Measurements from ENCODE around the gene TPM4.
"Not testable (repeated sequence)": the region's sequence is repeated elsewhere in the genome, so short reads cannot be mapped to it uniquely, and the experiment has no call there.

TPM4 gene

GRCh38 chr19:16087940-16088339 lies 11.6 kb downstream of the TPM4 start:
- WGBS, result 94% methylated on average over 12 of the region's 12 CpGs
- Histone ChIP-seq H3K27ac (ENCODE audit: low read depth, low read length) (no peak overlapping the region; the same call in 1 of the 2 replicates), H3K9ac (ENCODE audit: low read depth, low read length) (no peak overlapping the region), H3K9me3 (ENCODE audit: insufficient read depth, low read depth, low read length) (no peaks in the 10 kb centered on the region), H3K4me1 (ENCODE audit: insufficient read depth, low read length) (no peaks in the 10 kb centered on the region), H3K36me3 (ENCODE audit: insufficient read depth, low read length) (peaks cover 100% of the 10 kb centered on the region), H3K4me3 (ENCODE audit: low read length) (no peak overlapping the region), H3K27me3 (ENCODE audit: insufficient read depth, low read length) (no peaks in the 10 kb centered on the region)

GRCh38 chr19:16088351-16089009 lies 12.2 kb downstream of the TPM4 start:
- WGBS, result 95% methylated on average over 17 of the region's 17 CpGs
- Histone ChIP-seq H3K4me3 (ENCODE audit: low read length) (no peak overlapping the region), H3K27me3 (ENCODE audit: insufficient read depth, low read length) (no peaks in the 10 kb centered on the region), H3K4me1 (ENCODE audit: insufficient read depth, low read length) (no peaks in the 10 kb centered on the region), H3K27ac (ENCODE audit: low read depth, low read length) (no peak overlapping the region; the same call in 1 of the 2 replicates), H3K36me3 (ENCODE audit: insufficient read depth, low read length) (peaks cover 100% of the 10 kb centered on the region), H3K9me3 (ENCODE audit: insufficient read depth, low read depth, low read length) (no peaks in the 10 kb centered on the region), H3K9ac (ENCODE audit: low read depth, low read length) (no peak overlapping the region)

DNA sequence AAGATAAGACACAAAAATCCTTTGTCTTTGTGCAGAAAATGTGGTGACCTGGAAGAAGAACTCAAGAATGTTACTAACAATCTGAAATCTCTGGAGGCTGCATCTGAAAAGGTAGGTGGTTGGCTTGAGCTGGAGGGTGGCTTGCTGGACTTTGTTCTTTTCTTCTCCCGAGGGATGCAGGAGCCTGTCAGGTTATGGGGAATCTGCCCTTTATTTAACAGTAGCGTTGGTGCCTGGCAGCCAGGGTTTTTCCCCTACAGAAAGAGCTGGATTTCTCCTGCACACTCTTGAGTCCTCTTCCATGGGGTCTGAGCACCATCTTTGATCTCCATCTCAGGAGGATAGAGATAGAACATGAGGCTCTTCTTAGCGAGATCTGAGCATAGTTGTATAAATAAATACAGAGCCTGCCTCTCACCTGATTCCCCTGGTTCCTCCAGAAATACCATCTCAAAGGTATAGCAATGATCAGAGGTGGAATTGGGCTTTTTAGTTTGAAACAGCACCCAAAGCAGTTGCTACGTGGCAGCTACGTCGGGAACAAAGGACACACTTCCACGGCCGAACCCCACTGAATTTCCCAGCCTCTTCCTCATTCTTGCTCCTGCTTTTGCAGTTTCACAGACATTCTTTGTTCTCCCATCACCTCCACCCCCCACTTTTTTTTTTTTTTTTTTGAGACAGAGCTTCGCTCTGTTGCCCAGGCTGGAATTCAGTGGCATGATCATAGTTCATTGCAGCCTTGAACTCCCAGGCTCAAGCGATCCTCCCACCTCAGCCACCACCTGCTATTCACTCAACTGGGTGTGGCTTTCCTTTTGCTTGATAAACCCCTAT lies 12.9 kb downstream of the TPM4 start:
- Histone ChIP-seq H3K4me1 (ENCODE audit: insufficient read depth, low read length) (no peaks in the 10 kb centered on the region), H3K9me3 (ENCODE audit: insufficient read depth, low read depth, low read length) (no peaks in the 10 kb centered on the region), H3K27me3 (ENCODE audit: insufficient read depth, low read length) (no peaks in the 10 kb centered on the region), H3K4me3 (ENCODE audit: low read length) (no peak overlapping the region), H3K9ac (ENCODE audit: low read depth, low read length) (no peak overlapping the region), H3K27ac (ENCODE audit: low read depth, low read length) (no peak overlapping the region), H3K36me3 (ENCODE audit: insufficient read depth, low read length) (peaks cover 100% of the 10 kb centered on the region)
- 87% methylated on average over 10 of the region's 10 CpGs for WGBS

DNA sequence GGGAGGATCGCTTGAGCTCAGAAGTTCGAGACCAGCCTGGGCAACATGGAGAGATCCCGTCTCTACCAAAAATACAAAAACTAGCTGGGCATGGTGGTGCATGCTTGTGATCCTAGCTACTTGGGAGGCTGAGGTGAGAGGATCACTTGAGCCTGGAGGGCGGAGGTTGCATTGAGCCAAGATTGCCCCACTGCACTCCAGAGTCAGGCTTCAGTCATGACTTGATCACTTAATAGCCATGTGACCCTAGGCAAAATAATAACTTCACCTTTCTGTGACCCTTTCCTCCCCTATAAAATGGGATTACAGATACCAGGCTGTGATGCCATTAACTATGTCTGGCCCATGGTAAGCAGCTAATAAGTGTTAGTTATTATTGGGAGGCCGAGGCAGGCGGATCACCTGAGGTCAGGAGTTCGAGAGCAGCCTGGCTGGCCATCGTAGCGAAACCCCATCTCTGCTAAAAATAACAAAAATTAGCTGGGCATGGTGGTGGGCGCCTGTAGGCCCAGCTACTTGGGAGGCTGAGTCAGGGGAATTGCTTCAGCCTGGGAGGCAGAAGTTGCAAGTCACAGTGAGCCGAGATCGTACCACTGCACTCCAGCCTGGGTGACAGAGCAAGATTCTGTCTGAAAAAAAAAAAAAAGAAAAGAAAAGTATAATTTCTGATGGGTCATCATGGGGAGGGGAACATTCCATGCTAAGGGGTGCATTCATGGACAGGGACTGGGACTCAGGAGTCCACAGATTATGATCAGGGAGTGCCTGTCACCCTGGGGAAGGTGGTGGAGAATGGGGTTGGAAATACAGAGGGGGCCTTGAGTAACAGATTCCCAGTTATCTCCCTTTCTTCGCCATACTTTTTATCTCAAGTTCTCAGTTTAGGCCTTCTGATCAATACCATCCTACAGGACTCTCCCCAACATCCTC lies 15.5 kb downstream of the TPM4 start:
- Histone ChIP-seq H3K36me3 (ENCODE audit: insufficient read depth, low read length) (peaks cover 100% of the 10 kb centered on the region), H3K4me1 (ENCODE audit: insufficient read depth, low read length) (no peaks in the 10 kb centered on the region), H3K27ac (ENCODE audit: low read depth, low read length) (no peak overlapping the region), H3K27me3 (ENCODE audit: insufficient read depth, low read length) (no peaks in the 10 kb centered on the region), H3K9me3 (ENCODE audit: insufficient read depth, low read depth, low read length) (no peaks in the 10 kb centered on the region), H3K4me3 (ENCODE audit: low read length) (no peak overlapping the region), H3K9ac (ENCODE audit: low read depth, low read length) (no peak overlapping the region)
- WGBS, result 96% methylated on average over 13 of the region's 13 CpGs

DNA sequence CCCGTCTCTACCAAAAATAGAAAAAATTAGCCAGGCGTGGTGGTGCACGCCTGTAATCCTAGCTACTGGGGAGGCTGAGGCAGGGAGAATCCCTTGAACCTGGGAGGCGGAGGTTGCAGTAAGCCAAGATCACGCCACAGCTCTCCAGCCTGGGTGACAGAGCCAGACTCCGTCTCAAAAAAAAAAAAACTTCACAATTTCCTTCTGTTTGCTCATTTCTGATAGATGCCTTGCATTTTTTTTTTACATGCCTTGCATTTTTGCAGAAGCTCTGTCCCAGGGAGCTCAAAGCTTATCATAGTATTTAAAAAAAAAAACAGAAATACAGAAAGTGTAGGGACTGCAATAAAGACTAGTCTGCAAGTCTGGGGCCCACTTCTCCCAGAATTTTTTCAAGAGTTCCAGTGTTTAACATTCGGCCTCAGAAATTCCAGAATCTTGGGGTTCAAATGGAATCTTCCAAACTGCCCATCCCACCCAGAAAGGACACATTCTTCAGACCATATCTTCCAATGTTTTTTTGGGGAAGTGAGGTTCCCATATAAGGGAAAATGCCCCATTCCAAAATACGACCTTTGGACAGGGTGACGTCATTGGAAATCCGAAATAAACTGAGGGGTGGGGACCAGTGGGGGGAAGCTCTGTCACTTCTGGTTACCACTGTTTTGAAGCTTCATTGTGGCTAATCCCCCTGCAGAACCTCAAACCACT lies 18.2 kb downstream of the TPM4 start:
- peaks cover 98% of the 10 kb centered on the region for H3K36me3 ChIP-seq (ENCODE audit: insufficient read depth, low read length)
- H3K4me1 ChIP-seq (ENCODE audit: insufficient read depth, low read length), result no peaks in the 10 kb centered on the region
- H3K9ac ChIP-seq (ENCODE audit: low read depth, low read length), result no peak overlapping the region
- WGBS, result 92% methylated on average over 10 of the region's 10 CpGs
- no peak overlapping the region for H3K27ac ChIP-seq (ENCODE audit: low read depth, low read length)
- H3K4me3 ChIP-seq (ENCODE audit: low read length), result no peak overlapping the region
- no peaks in the 10 kb centered on the region for H3K9me3 ChIP-seq (ENCODE audit: insufficient read depth, low read depth, low read length)
- H3K27me3 ChIP-seq (ENCODE audit: insufficient read depth, low read length), result no peaks in the 10 kb centered on the region

DNA sequence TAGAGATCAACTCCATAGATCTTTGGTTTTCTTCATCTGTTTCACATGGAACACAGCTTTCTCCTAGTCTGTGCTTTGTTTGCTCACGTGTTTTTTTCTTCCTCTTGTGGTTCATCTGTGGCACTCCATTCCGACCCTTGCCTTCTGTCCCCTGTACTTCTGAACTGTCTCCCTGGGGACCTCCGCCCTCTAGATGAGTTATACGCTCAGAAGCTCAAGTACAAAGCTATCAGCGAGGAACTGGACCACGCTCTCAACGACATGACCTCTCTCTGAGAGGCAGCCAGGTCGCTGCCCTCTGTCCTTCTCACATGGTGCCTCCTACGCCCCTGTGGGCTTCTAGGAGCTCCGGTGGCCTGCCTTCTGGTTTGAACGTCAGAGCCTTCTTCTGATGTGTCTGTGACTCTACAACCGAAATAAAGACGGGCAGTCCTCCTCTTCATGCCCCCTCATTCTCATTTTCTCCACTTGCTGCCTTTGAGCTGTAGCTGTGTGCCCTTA lies 18.8 kb downstream of the TPM4 start:
- WGBS, result 94% methylated on average over 13 of the region's 13 CpGs
- Histone ChIP-seq H3K27me3 (ENCODE audit: insufficient read depth, low read length) (no peaks in the 10 kb centered on the region), H3K4me3 (ENCODE audit: low read length) (no peak overlapping the region), H3K27ac (ENCODE audit: low read depth, low read length) (no peak overlapping the region), H3K9ac (ENCODE audit: low read depth, low read length) (no peak overlapping the region), H3K36me3 (ENCODE audit: insufficient read depth, low read length) (peaks cover 98% of the 10 kb centered on the region), H3K4me1 (ENCODE audit: insufficient read depth, low read length) (no peaks in the 10 kb centered on the region), H3K9me3 (ENCODE audit: insufficient read depth, low read depth, low read length) (no peaks in the 10 kb centered on the region)

DNA sequence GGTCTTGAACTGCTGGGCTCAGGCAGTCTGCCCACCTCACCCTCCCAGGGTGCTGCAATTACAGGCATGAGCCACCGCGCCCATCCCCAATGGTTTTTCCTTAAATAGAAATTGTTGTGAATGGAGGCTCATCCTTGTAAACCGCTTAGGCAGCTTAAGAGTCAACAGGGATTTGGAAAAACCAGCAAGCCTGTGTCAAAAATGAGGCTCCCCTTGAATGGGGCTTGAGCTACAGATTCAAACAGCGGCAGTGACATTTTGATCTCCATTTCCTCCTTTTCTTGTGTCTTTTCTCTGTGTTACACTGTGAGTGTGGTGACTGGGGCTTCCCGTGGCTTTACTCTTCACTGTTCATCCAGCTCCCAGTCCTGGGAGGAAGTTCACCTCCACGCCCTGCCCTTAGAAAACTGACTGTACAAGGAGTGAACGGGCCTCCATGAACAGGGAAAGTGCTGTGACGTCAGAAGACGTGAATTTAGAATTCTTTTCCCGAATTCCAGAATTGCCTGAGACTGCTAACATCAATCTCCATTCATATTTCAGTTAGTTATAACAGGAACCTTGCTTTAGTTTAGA lies 20.1 kb downstream of the TPM4 start:
- Histone ChIP-seq H3K27me3 (ENCODE audit: insufficient read depth, low read length) (no peaks in the 10 kb centered on the region), H3K9ac (ENCODE audit: low read depth, low read length) (no peak overlapping the region), H3K9me3 (ENCODE audit: insufficient read depth, low read depth, low read length) (no peaks in the 10 kb centered on the region), H3K27ac (ENCODE audit: low read depth, low read length) (peak overlapping the region; percentile 5; the same call in 1 of the 2 replicates), H3K36me3 (ENCODE audit: insufficient read depth, low read length) (peaks cover 98% of the 10 kb centered on the region), H3K4me1 (ENCODE audit: insufficient read depth, low read length) (no peaks in the 10 kb centered on the region), H3K4me3 (ENCODE audit: low read length) (no peak overlapping the region)
- 95% methylated on average over 10 of the region's 10 CpGs for WGBS

DNA sequence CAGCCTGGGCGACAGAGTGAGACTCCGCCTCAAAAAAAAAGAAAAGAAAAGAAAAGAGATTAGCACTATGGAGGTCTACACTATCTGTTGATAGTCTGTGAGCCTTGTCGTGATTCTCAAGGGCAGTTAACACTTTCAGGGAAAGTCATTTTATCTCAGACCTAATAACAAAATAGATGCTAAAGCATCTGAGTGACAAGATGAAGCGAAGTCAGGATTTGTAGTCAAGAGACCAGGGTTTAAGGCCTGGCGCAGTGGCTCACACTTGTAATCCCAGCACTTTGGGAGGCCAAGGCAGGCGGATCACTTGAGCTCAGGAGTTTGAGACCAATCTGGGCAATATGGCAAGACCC lies 22.1 kb downstream of the TPM4 start:
- Histone ChIP-seq H3K4me1 (ENCODE audit: insufficient read depth, low read length) (no peaks in the 10 kb centered on the region), H3K9me3 (ENCODE audit: insufficient read depth, low read depth, low read length) (no peaks in the 10 kb centered on the region), H3K27ac (ENCODE audit: low read depth, low read length) (no peak overlapping the region), H3K36me3 (ENCODE audit: insufficient read depth, low read length) (peaks cover 98% of the 10 kb centered on the region), H3K27me3 (ENCODE audit: insufficient read depth, low read length) (no peaks in the 10 kb centered on the region), H3K9ac (ENCODE audit: low read depth, low read length) (no peak overlapping the region), H3K4me3 (ENCODE audit: low read length) (no peak overlapping the region)
- 94% methylated on average over 6 of the region's 6 CpGs for WGBS

DNA sequence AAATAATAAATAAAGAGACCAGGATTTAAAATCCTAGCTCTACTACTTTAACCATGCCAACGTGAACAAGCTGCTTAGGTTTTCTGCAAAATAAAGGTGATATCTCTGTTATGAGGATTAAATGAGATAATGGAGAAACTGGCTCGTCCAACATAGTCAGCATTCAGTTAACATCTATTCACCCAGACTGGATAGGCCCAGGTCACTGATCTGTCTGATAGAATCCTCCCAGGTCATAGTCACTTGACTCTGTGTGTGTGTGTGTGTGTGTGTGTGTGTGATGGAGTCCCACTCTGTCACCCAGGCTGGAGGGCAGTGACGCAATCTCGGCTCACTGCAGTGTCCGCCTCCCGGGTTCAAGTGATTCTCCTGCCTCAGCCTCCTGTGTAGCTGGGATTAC lies 22.5 kb downstream of the TPM4 start:
- Histone ChIP-seq H3K36me3 (ENCODE audit: insufficient read depth, low read length) (peaks cover 97% of the 10 kb centered on the region), H3K9ac (ENCODE audit: low read depth, low read length) (no peak overlapping the region), H3K27me3 (ENCODE audit: insufficient read depth, low read length) (no peaks in the 10 kb centered on the region), H3K27ac (ENCODE audit: low read depth, low read length) (no peak overlapping the region), H3K4me3 (ENCODE audit: low read length) (no peak overlapping the region), H3K4me1 (ENCODE audit: insufficient read depth, low read length) (no peaks in the 10 kb centered on the region), H3K9me3 (ENCODE audit: insufficient read depth, low read depth, low read length) (no peaks in the 10 kb centered on the region)
- whole genome bisulfite sequencing, result 92% methylated on average over 5 of the region's 6 CpGs

GRCh38 chr19:16099314-16099965 lies 23.1 kb downstream of the TPM4 start:
- WGBS, result 91% methylated on average over 7 of the region's 8 CpGs
- not testable (repeated sequence) for H3K27me3 ChIP-seq (ENCODE audit: insufficient read depth, low read length); H3K4me3 ChIP-seq (ENCODE audit: low read length); H3K27ac ChIP-seq (ENCODE audit: low read depth, low read length); H3K9ac ChIP-seq (ENCODE audit: low read depth, low read length); H3K9me3 ChIP-seq (ENCODE audit: insufficient read depth, low read depth, low read length); H3K4me1 ChIP-seq (ENCODE audit: insufficient read depth, low read length)
- H3K36me3 ChIP-seq (ENCODE audit: insufficient read depth, low read length), result peaks cover 91% of the 10 kb centered on the region

Measured in HUES64 (cell line).